WTC11 (cell line): ENCODE results near the gene UTP4. TPM values are rescaled to one million over a fixed set of nuclear protein-coding genes. Genes with fewer than 3 reads are reported as not detected.

Source experiments
- ATAC-seq: fragments of 200-7000 bp; cut with Tn5 transposase; 2 replicates; pipeline ENCODE4 v1.10.0; 2021; ENCODE audit warnings: mild to moderate bottlenecking, moderate library complexity
- CTCF ChIA-PET: fragments of 300-600 bp; sonication (Branson Sonifier 250); formaldehyde crosslinking; loops from one replicate; lab custom pipeline; 2021; ENCODE audit warnings: antibody characterized with exemption; lab: Charles Lee
- POLR2A ChIA-PET: fragments of 350-600 bp; sonication (Branson Sonifier 250); formaldehyde crosslinking; loops from one replicate; lab custom pipeline; 2021; ENCODE audit warnings: antibody characterized with exemption; lab: Charles Lee
- DNase-seq: peaks from one replicate; pipeline ENCODE4 v3.0.0; 2021; ENCODE audit warnings: low spot score
- H3K27ac Mint-ChIP-seq: 2 replicates; pipeline ENCODE4 v1.8.0; 2021; ENCODE audit warnings: mixed read lengths
- H3K27me3 Mint-ChIP-seq: 2 replicates; pipeline ENCODE4 v1.8.0; 2021; ENCODE audit warnings: low read depth, mild to moderate bottlenecking, moderate library complexity, mixed read lengths
- H3K36me3 Mint-ChIP-seq: 2 replicates; pipeline ENCODE4 v1.8.0; 2021; ENCODE audit warnings: mixed read lengths
- H3K4me1 Mint-ChIP-seq: 2 replicates; pipeline ENCODE4 v1.8.0; 2022; ENCODE audit warnings: mixed read lengths
- H3K4me3 Mint-ChIP-seq: 2 replicates; pipeline ENCODE4 v1.8.0; 2021; ENCODE audit warnings: mild to moderate bottlenecking, moderate library complexity, mixed read lengths
- H3K9me3 Mint-ChIP-seq: 2 replicates; pipeline ENCODE4 v1.8.0; 2021; ENCODE audit warnings: mixed read lengths
- ATF1 ChIP-seq: sonication (generic); formaldehyde crosslinking; IDR thresholded peaks from 2 replicates; pipeline ENCODE4 v1.8.1; 2023; ENCODE audit warnings: mild to moderate bottlenecking, moderate library complexity, missing genetic modification reagents
- EMX1 ChIP-seq: fragments of 250-450 bp; sonication (Bioruptor Pico); IDR thresholded peaks from 2 replicates; pipeline ENCODE4 v1.8.0; 2021; ENCODE audit warnings: mild to moderate bottlenecking
- ETV6 ChIP-seq: sonication (generic); formaldehyde crosslinking; IDR thresholded peaks from 2 replicates; pipeline ENCODE4 v1.8.1; 2022; ENCODE audit warnings: mild to moderate bottlenecking, missing genetic modification reagents
- KAT7 ChIP-seq: sonication (generic); formaldehyde crosslinking; IDR thresholded peaks from 2 replicates; pipeline ENCODE4 v1.8.1; 2023; ENCODE audit warnings: missing genetic modification reagents, mild to moderate bottlenecking, borderline replicate concordance
- RELA ChIP-seq: sonication (generic); formaldehyde crosslinking; IDR thresholded peaks from 2 replicates; pipeline ENCODE4 v1.8.1; 2022; ENCODE audit warnings: missing genetic modification reagents, mild to moderate bottlenecking, borderline replicate concordance
- ZNF121 ChIP-seq: sonication (generic); formaldehyde crosslinking; IDR thresholded peaks from 2 replicates; pipeline ENCODE4 v1.8.0; 2023; ENCODE audit warnings: missing genetic modification reagents
- ZNF232 ChIP-seq: sonication (generic); formaldehyde crosslinking; IDR thresholded peaks from 2 replicates; pipeline ENCODE4 v1.8.0; 2022; ENCODE audit warnings: mild to moderate bottlenecking, missing genetic modification reagents
- ZNF416 ChIP-seq: fragments of 250-450 bp; sonication (Bioruptor Pico); IDR thresholded peaks from 2 replicates; pipeline ENCODE4 v1.9.0; 2021; ENCODE audit warnings: mild to moderate bottlenecking, inconsistent platforms
- ZNF423 ChIP-seq: fragments of 250-450 bp; sonication (Bioruptor Pico); IDR thresholded peaks from 2 replicates; pipeline ENCODE4 v2.1.2; 2022; ENCODE audit warnings: mild to moderate bottlenecking, moderate library complexity
- total RNA-seq: library from RNA; stranded (reverse); gene quantifications from 3 replicates; pipeline ENCODE4 v1.2.3, GENCODE V29; 2021
- TF ChIP-seq, protein P1 (sequence below): sonication (generic); formaldehyde crosslinking; IDR thresholded peaks from 2 replicates; pipeline ENCODE4 v1.8.1; 2023; ENCODE audit warnings: mild to moderate bottlenecking, missing genetic modification reagents, moderate library complexity

UTP4 gene
- total RNA-seq, 1 experiment from 2014 or later = 85.7 TPM

DNA sequence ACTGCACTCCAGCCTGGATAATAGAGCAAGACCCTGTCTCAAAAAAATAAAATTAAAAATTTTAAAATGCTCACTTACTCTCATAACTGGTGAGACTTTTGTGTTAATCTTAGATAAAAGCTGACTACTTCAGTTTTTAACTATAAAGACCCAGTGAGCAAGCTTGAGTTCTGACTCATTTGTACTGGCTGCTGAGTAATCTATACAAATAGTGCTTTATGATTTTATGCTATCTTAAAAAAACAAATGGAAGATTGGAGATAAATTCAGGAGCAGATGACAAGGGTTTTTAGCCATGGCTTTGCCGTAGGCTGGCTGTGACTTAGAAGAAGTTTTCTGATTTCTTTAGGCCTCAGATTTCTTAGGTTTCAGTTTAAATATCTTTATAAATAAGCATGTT, 85.0 kb downstream of the UTP4 start:
- no peak overlapping the region for H3K4me3 Mint-ChIP-seq
- H3K36me3 Mint-ChIP-seq = no peaks in the 10 kb centered on the region
- ChIA-PET POLR2A (no interaction called here), CTCF (no interaction called here)
- no peak for ATAC-seq
- TF ChIP-seq ETV6 (CRISPR knock-in tag) = no peak
- TF ChIP-seq, protein P1, sequence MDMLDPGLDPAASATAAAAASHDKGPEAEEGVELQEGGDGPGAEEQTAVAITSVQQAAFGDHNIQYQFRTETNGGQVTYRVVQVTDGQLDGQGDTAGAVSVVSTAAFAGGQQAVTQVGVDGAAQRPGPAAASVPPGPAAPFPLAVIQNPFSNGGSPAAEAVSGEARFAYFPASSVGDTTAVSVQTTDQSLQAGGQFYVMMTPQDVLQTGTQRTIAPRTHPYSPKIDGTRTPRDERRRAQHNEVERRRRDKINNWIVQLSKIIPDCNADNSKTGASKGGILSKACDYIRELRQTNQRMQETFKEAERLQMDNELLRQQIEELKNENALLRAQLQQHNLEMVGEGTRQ (CRISPR knock-in tag) = no peak
- no peak for TF ChIP-seq KAT7
- no peak for TF ChIP-seq EMX1 (CRISPR knock-in tag)
- TF ChIP-seq ZNF423 = no peak
- no peak for TF ChIP-seq RELA (CRISPR knock-in tag)
- TF ChIP-seq ZNF416 = no peak
- TF ChIP-seq ZNF121 = no peak
- TF ChIP-seq ZNF232 (CRISPR knock-in tag) = no peak
- TF ChIP-seq ATF1 (CRISPR knock-in tag) = no peak
- TF ChIP-seq, all 79 proteins: peak for 0
- Mint-ChIP-seq H3K4me1 (no peaks in the 10 kb centered on the region), H3K27ac (no peak overlapping the region), H3K9me3 (no peaks in the 10 kb centered on the region), H3K27me3 (no peaks in the 10 kb centered on the region)
- no peak for DNase-seq

Other genes with a start within 250 kb of the UTP4 start
- gene HAS3, start 27.0 kb upstream of the UTP4 start, total RNA-seq = 54.4 to 66.9 TPM (median 56.0 TPM) in 3 replicates
- gene CHTF8, start 61 bp upstream of the UTP4 start, total RNA-seq = 115 to 134 TPM (median 132 TPM) in 3 replicates
- gene SNTB2, start 54.5 kb downstream of the UTP4 start, total RNA-seq = 21.0 to 23.7 TPM (median 23.7 TPM) in 3 replicates
- gene VPS4A, start 178.7 kb downstream of the UTP4 start, total RNA-seq = 24.5 to 28.3 TPM (median 25.5 TPM) in 3 replicates
- gene PDF, start 197.9 kb downstream of the UTP4 start, total RNA-seq = 24.0 to 28.2 TPM (median 25.6 TPM) in 3 replicates
- 56.5 to 59.5 TPM (median 59.5 TPM) in 3 replicates for gene COG8, start 206.9 kb downstream of the UTP4 start, total RNA-seq
- gene NIP7, start 207.1 kb downstream of the UTP4 start, total RNA-seq = 39.2 to 43.7 TPM (median 40.5 TPM) in 3 replicates
- 0.44 to 0.72 TPM (median 0.62 TPM) in 3 replicates for gene TMED6, start 219.1 kb downstream of the UTP4 start, total RNA-seq